Esophagus (tissue), 2 donors: ENCODE data around the gene UBXN6. TPM values are rescaled to one million over a fixed set of nuclear protein-coding genes. Genes with fewer than 3 reads are reported as not detected.
A peak's percentile ranks its signal among the peaks of the same experiment; 100 is the strongest.

Experiments
- H3K27ac ChIP-seq, 2 donors: one replicate each; pipeline ENCODE4 v1.5.1; 2013; ENCODE audit warnings: low read depth in 2 of 2, mild to moderate bottlenecking in 2 of 2, inconsistent platforms in 1 of 2, low read length in 1 of 2, moderate library complexity in 1 of 2
- H3K27me3 ChIP-seq, 2 donors: one replicate each; pipeline ENCODE4 v1.6.1; 2013; ENCODE audit warnings: low read length in 2 of 2, control low read depth in 1 of 2, mild to moderate bottlenecking in 1 of 2; ENCODE audit not compliant: insufficient read depth in 2 of 2, control insufficient read depth in 1 of 2
- H3K36me3 ChIP-seq, 2 donors: one replicate each; pipeline ENCODE4 v1.6.1; 2013; ENCODE audit warnings: low read length in 1 of 2; ENCODE audit not compliant: control insufficient read depth in 2 of 2, insufficient read depth in 2 of 2
- H3K4me1 ChIP-seq, 2 donors: one replicate each; pipeline ENCODE4 v1.6.1; 2013; ENCODE audit warnings: low read length in 1 of 2; ENCODE audit not compliant: control insufficient read depth in 2 of 2, insufficient read depth in 2 of 2
- H3K4me3 ChIP-seq, 2 donors: one replicate each; pipeline ENCODE4 v1.5.1; 2013; ENCODE audit warnings: low read length in 2 of 2, mild to moderate bottlenecking in 2 of 2, low read depth in 1 of 2, moderate library complexity in 1 of 2
- H3K9me3 ChIP-seq, 2 donors: one replicate each; pipeline ENCODE4 v1.6.1; 2013; ENCODE audit warnings: mild to moderate bottlenecking in 2 of 2, low read depth in 1 of 2, low read length in 1 of 2, moderate library complexity in 1 of 2; ENCODE audit not compliant: control insufficient read depth in 2 of 2, insufficient read depth in 1 of 2
- WGBS, 2 donors: extraction: QIAGEN DNeasy Blood & Tissue Kit; methylation state at CpG; one replicate each; pipeline ENCODE4 v1.1.7; 2013; 5-methylcytosine and 5-hydroxymethylcytosine counted together
- polyA plus RNA-seq, 2 donors: library from polyadenylated mRNA; stranded (reverse); fragments of 200-250 nt; gene quantifications; one replicate each; pipeline ENCODE4 v1.2.3, GENCODE V29; 2013
- donor health status: healthy with polysubstance abuse.
- donor health status: Bipolar disorder and iron deficiency.

UBXN6 gene
- polyA plus RNA-seq, 2 donors = 71.3 to 82.8 TPM

- Histone ChIP-seq H3K9me3 (no peaks in the 10 kb centered on the region), H3K4me3 (no peak overlapping the region), H3K36me3 (peaks cover 16 to 29% of the 10 kb centered on the region in 2 donors), H3K4me1 (no peaks in the 10 kb centered on the region), H3K27ac (no peak overlapping the region), H3K27me3 (no peaks in the 10 kb centered on the region)
- WGBS, 2 donors = 83% methylated on average over 12 of the region's 12 CpGs
Measured at GRCh38 chr19:4429771-4430171, 27.8 kb downstream of the UBXN6 start.

- H3K4me1 ChIP-seq = no peaks in the 10 kb centered on the region
- H3K9me3 ChIP-seq = no peaks in the 10 kb centered on the region
- H3K4me3 ChIP-seq = no peak overlapping the region
- WGBS, 2 donors = 91 to 94% methylated on average over 16 of the region's 16 CpGs
- H3K27me3 ChIP-seq = no peaks in the 10 kb centered on the region
- H3K36me3 ChIP-seq = peaks cover 11 to 30% of the 10 kb centered on the region in 2 donors
- H3K27ac ChIP-seq = no peak overlapping the region
Measured at GRCh38 chr19:4429256-4429655, 28.3 kb downstream of the UBXN6 start.

GRCh38 chr19:4428326-4428975, 29.1 kb downstream of the UBXN6 start:
- H3K4me3 ChIP-seq = no peak overlapping the region
- H3K4me1 ChIP-seq = no peaks in the 10 kb centered on the region
- no peaks in the 10 kb centered on the region for H3K27me3 ChIP-seq
- WGBS, 2 donors = 91 to 94% methylated on average over 20 of the region's 20 CpGs
- no peaks in the 10 kb centered on the region for H3K9me3 ChIP-seq
- no peak overlapping the region for H3K27ac ChIP-seq
- H3K36me3 ChIP-seq = peaks cover 17 to 33% of the 10 kb centered on the region in 2 donors

- peaks cover 13 to 25% of the 10 kb centered on the region in 2 donors for H3K36me3 ChIP-seq
- WGBS, 2 donors = 95 to 96% methylated on average over 6 of the region's 6 CpGs
- no peaks in the 10 kb centered on the region for H3K9me3 ChIP-seq
- no peak overlapping the region for H3K27ac ChIP-seq
- no peaks in the 10 kb centered on the region for H3K4me1 ChIP-seq
- H3K27me3 ChIP-seq = no peaks in the 10 kb centered on the region
- H3K4me3 ChIP-seq = no peak overlapping the region
Measured at GRCh38 chr19:4425537-4425936, 32.1 kb downstream of the UBXN6 start.

GRCh38 chr19:4423416-4424126, 34.0 kb downstream of the UBXN6 start:
- Histone ChIP-seq H3K4me1 (no peaks in the 10 kb centered on the region), H3K4me3 (no peak overlapping the region), H3K9me3 (no peaks in the 10 kb centered on the region), H3K27me3 (no peaks in the 10 kb centered on the region), H3K27ac (no peak overlapping the region), H3K36me3 (peaks cover 6 to 15% of the 10 kb centered on the region in 2 donors)
- WGBS, 2 donors = 90 to 91% methylated on average over 16 of the region's 16 CpGs

GRCh38 chr19:4416268-4416667, 41.3 kb downstream of the UBXN6 start:
- Histone ChIP-seq H3K27me3 (no peaks in the 10 kb centered on the region), H3K27ac (no peak overlapping the region), H3K36me3 (peaks cover 0 to 3% of the 10 kb centered on the region in 2 donors), H3K4me3 (no peak overlapping the region), H3K9me3 (no peaks in the 10 kb centered on the region), H3K4me1 (no peaks in the 10 kb centered on the region)
- 91% methylated on average over 9 of the region's 9 CpGs for WGBS, 2 donors

- no peak overlapping the region for H3K27ac ChIP-seq
- H3K27me3 ChIP-seq = no peaks in the 10 kb centered on the region
- no peak overlapping the region for H3K4me3 ChIP-seq
- peaks cover 0 to 3% of the 10 kb centered on the region in 2 donors for H3K36me3 ChIP-seq
- H3K9me3 ChIP-seq = no peaks in the 10 kb centered on the region
- 72 to 77% methylated on average over 10 of the region's 10 CpGs for WGBS, 2 donors
- H3K4me1 ChIP-seq = no peaks in the 10 kb centered on the region
Measured at GRCh38 chr19:4415352-4415751, 42.2 kb downstream of the UBXN6 start.

GRCh38 chr19:4414800-4415321, 42.7 kb downstream of the UBXN6 start:
- H3K9me3 ChIP-seq = no peaks in the 10 kb centered on the region

GRCh38 chr19:4414144-4414799, 43.3 kb downstream of the UBXN6 start:
- no peaks in the 10 kb centered on the region for H3K9me3 ChIP-seq
- no peaks in the 10 kb centered on the region for H3K4me1 ChIP-seq
- WGBS, 2 donors = 85% methylated on average over 7 of the region's 7 CpGs
- no peak overlapping the region for H3K4me3 ChIP-seq
- H3K36me3 ChIP-seq = peaks cover 0 to 8% of the 10 kb centered on the region in 2 donors
- no peak overlapping the region for H3K27ac ChIP-seq
- no peaks in the 10 kb centered on the region for H3K27me3 ChIP-seq

More at GRCh38 chr19:4414800-4415321, 42.7 kb downstream of the UBXN6 start:
- Histone ChIP-seq H3K27me3 (no peaks in the 10 kb centered on the region), H3K36me3 (peaks cover 0 to 3% of the 10 kb centered on the region in 2 donors), H3K4me1 (no peaks in the 10 kb centered on the region), H3K4me3 (no peak overlapping the region), H3K27ac (peak overlapping the region in 1 of 2 donors; percentile 26)
- WGBS, 2 donors = 42 to 60% methylated on average over 9 of the region's 9 CpGs
